ENCODE results near the gene SASH1.

The SASH1 gene

DNA sequence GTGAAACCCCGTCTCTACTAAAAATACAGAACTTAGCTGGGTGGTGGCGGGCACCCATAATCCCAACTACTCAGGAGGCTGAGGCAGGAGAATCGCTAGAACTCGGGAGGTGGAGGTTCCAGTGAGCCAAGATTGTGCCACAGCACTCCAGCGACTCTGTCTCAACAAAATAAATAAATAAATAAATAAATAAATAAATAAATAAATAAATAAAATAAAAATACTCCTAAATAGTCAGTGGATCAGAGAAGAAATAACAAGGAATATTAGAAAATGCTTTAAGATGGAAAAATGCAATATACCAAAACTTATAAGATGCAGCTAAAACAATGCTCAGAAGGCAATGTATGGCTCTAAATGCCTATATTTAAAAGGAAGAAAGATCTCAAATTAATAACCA is 39.0 kb upstream of the SASH1 start:
- no peak for DNase-seq (ENCODE audit: low read depth)
- TF ChIP-seq, protein P1, sequence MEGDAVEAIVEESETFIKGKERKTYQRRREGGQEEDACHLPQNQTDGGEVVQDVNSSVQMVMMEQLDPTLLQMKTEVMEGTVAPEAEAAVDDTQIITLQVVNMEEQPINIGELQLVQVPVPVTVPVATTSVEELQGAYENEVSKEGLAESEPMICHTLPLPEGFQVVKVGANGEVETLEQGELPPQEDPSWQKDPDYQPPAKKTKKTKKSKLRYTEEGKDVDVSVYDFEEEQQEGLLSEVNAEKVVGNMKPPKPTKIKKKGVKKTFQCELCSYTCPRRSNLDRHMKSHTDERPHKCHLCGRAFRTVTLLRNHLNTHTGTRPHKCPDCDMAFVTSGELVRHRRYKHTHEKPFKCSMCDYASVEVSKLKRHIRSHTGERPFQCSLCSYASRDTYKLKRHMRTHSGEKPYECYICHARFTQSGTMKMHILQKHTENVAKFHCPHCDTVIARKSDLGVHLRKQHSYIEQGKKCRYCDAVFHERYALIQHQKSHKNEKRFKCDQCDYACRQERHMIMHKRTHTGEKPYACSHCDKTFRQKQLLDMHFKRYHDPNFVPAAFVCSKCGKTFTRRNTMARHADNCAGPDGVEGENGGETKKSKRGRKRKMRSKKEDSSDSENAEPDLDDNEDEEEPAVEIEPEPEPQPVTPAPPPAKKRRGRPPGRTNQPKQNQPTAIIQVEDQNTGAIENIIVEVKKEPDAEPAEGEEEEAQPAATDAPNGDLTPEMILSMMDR (IDR thresholded peaks at IDR 0.05; ENCODE audit: insufficient read depth, low read depth, low read length, missing control alignments) = no peak

DNA sequence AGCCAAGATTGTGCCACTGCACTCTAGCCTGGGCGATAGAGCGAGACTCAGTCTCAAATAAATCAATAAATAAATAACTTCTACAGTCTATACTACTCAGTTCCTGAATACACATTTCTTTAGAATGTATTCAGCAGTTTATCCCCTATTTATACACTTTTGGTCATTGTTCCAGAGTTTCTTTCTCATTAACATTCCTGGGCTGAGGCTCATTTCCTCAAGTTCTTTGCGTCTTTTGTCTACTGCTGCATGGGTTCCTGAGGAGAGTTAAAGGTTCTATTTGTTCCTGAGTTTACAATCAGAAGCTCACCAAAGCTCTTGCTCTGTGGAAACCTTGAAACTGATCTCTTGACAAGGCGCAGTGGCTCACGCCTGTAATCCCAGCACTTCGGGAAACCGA is 37.7 kb upstream of the SASH1 start:
- no peak overlapping the region for H3K4me3 ChIP-seq (ENCODE audit: low read length)

More for the DNA sequence above, 39.0 kb upstream of the SASH1 start:
- H3K4me3 ChIP-seq (ENCODE audit: low read length) = no peak overlapping the region

DNA sequence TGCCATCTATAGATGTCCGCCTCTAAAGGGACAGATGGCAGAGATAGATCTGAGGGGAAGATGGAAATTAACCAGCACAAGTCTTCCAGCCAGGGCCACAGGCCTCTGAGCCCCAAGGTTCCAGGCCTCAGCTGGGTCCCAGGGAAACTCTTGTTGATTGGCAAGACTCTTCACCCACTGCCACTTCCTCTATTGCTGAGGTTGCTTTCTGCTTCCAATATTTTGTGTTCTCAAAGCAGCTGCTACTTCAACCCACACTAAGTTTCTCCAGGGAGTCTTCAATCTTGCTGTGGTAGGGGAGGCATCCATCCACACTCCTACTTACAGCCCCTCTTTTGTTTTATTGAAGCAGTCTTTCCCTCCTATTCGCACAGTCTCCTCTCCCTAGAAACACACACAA is 36.4 kb upstream of the SASH1 start:
- TF ChIP-seq, protein P1 (IDR thresholded peaks at IDR 0.05; ENCODE audit: insufficient read depth, low read depth, low read length, missing control alignments) = no peak

More for the DNA sequence above, 37.7 kb upstream of the SASH1 start:
- TF ChIP-seq, protein P1 (IDR thresholded peaks at IDR 0.05; ENCODE audit: insufficient read depth, low read depth, low read length, missing control alignments) = no peak
- DNase-seq (ENCODE audit: low read depth) = peak; percentile 20

GRCh38 chr6:148307405-148307804 is 35.2 kb upstream of the SASH1 start:
- H3K4me3 ChIP-seq (ENCODE audit: low read length) = no peak overlapping the region
- DNase-seq (ENCODE audit: low read depth) = peak; percentile 96
- TF ChIP-seq, protein P1 (IDR thresholded peaks at IDR 0.05; ENCODE audit: insufficient read depth, low read depth, low read length, missing control alignments) = no peak

More for the DNA sequence above, 36.4 kb upstream of the SASH1 start:
- no peak overlapping the region for H3K4me3 ChIP-seq (ENCODE audit: low read length)
- no peak for DNase-seq (ENCODE audit: low read depth)

GRCh38 chr6:148309301-148309700 is 33.3 kb upstream of the SASH1 start:
- TF ChIP-seq, protein P1 (IDR thresholded peaks at IDR 0.05; ENCODE audit: insufficient read depth, low read depth, low read length, missing control alignments) = no peak
- no peak overlapping the region for H3K4me3 ChIP-seq (ENCODE audit: low read length)
- no peak for DNase-seq (ENCODE audit: low read depth)

DNA sequence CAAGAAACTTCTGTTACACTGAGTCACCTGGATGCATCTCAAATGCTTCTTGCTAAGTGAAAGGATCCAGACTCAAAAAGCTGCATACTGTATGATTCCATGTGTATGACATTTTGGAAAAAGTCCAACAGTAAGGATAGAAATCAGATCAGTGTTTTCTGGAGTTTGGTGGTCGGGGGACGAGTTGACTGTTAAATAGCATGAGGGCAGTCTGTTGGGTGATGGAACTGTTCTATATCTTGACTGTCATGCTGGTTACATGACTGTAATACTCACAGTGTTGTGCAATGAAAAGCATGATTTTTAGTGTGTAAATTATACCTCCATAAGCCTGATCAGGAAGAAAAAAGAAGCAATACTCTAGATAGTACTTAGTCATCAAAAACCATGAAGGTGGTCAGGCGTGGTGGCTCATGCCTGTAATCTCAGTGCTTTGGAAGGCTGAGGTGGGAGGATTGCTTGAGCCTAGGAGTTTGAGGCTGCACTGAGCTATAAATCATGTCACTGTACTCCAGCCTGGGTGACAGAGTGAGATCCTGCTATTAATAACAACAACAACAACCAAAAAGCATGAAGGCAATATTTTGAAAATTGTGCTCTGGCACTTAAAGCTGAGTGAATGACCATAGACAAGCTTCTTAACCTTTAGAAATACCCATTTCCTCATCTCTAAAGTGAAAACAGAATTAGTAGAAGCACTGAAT is 30.5 kb upstream of the SASH1 start:
- peak; percentile 47 for DNase-seq (ENCODE audit: low read depth)
- no peak overlapping the region for H3K4me3 ChIP-seq (ENCODE audit: low read length)
- TF ChIP-seq, protein P1 (IDR thresholded peaks at IDR 0.05; ENCODE audit: insufficient read depth, low read depth, low read length, missing control alignments) = no peak

DNA sequence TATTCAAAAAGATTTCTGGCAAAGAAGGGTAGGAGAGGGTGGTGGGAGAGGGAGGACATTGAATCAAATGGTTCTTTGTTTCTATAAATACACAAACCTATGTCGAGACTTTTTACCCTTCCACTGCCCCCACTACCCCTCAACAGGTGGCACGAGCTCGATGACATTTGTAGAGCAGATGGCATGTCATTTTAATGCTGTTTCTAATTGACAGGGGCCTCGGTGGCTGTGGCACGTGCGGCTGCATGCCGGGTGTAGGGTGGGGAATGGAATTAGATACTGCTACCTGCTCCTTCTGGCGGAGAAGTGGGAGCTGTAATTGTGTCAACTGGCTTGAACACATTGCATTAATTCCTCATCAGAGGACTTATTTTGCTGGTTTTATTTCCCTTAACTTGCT is 29.1 kb upstream of the SASH1 start:
- DNase-seq (ENCODE audit: low read depth) = no peak
- TF ChIP-seq, protein P1 (IDR thresholded peaks at IDR 0.05; ENCODE audit: insufficient read depth, low read depth, low read length, missing control alignments) = no peak
- H3K4me3 ChIP-seq (ENCODE audit: low read length) = no peak overlapping the region
